ENCODE measurements around the gene STARD8. TPM values are rescaled to one million over a fixed set of nuclear protein-coding genes. Genes with fewer than 3 reads are reported as not detected.

The STARD8 gene
- total RNA-seq, 1 donor from 2014 or later = 0.11 TPM

GRCh38 chrX:68681443-68681941, 34.0 kb downstream of the STARD8 start:
- DNase-seq (no peak), ATAC-seq (ENCODE audit: low read depth) (no peak)
- no peak for TF ChIP-seq CTCF (IDR thresholded peaks at IDR 0.05)
- ChIA-PET CTCF (no interaction called here), POLR2A (interaction anchor here (0.6 kb wide), 1 partner anchor 480 kb away, joined by 3 read pairs; no protein-coding TSS in a partner anchor)
- H3K9me3 Mint-ChIP-seq = no peaks in the 10 kb centered on the region
- no peak overlapping the region for H3K27ac Mint-ChIP-seq
- H3K27me3 Mint-ChIP-seq = no peaks in the 10 kb centered on the region
- H3K4me3 Mint-ChIP-seq = no peak overlapping the region
- H3K4me1 Mint-ChIP-seq = peaks cover 6% of the 10 kb centered on the region
- intact Hi-C loops (cut with micrococcal nuclease) = no loop called here
- no peaks in the 10 kb centered on the region for H3K36me3 Mint-ChIP-seq (ENCODE audit: low read depth)

- no peak for TF ChIP-seq CTCF (IDR thresholded peaks at IDR 0.05)
- Mint-ChIP-seq H3K27ac (no peak overlapping the region), H3K27me3 (peaks cover 3% of the 10 kb centered on the region), H3K4me3 (no peak overlapping the region), H3K36me3 (ENCODE audit: low read depth) (no peaks in the 10 kb centered on the region), H3K9me3 (no peaks in the 10 kb centered on the region), H3K4me1 (peaks cover 10% of the 10 kb centered on the region)
- POLR2A ChIA-PET = no interaction called here
- intact Hi-C loops (cut with micrococcal nuclease) = no loop called here
- ATAC-seq (ENCODE audit: low read depth) = no peak
- CTCF ChIA-PET = no interaction called here
- DNase-seq = no peak
Measured at GRCh38 chrX:68682790-68683189, 35.3 kb downstream of the STARD8 start.

GRCh38 chrX:68683580-68683979, 36.1 kb downstream of the STARD8 start:
- ATAC-seq (ENCODE audit: low read depth) = no peak
- H3K27ac Mint-ChIP-seq = no peak overlapping the region
- no peak overlapping the region for H3K4me3 Mint-ChIP-seq
- no peak for DNase-seq
- POLR2A ChIA-PET = no interaction called here
- intact Hi-C loops (cut with micrococcal nuclease) = no loop called here
- no peaks in the 10 kb centered on the region for H3K36me3 Mint-ChIP-seq (ENCODE audit: low read depth)
- CTCF ChIA-PET = no interaction called here
- peaks cover 3% of the 10 kb centered on the region for H3K27me3 Mint-ChIP-seq
- H3K9me3 Mint-ChIP-seq = no peaks in the 10 kb centered on the region
- no peak for TF ChIP-seq CTCF (IDR thresholded peaks at IDR 0.05)
- H3K4me1 Mint-ChIP-seq = peaks cover 10% of the 10 kb centered on the region

- ATAC-seq (ENCODE audit: low read depth) (no peak), DNase-seq (no peak)
- TF ChIP-seq CTCF (IDR thresholded peaks at IDR 0.05) = no peak
- no peaks in the 10 kb centered on the region for H3K36me3 Mint-ChIP-seq (ENCODE audit: low read depth)
- intact Hi-C loops (cut with micrococcal nuclease) = no loop called here
- no peak overlapping the region for H3K27ac Mint-ChIP-seq
- H3K4me1 Mint-ChIP-seq = peaks cover 10% of the 10 kb centered on the region
- no peaks in the 10 kb centered on the region for H3K9me3 Mint-ChIP-seq
- POLR2A ChIA-PET = no interaction called here
- CTCF ChIA-PET = no interaction called here
- H3K27me3 Mint-ChIP-seq = peaks cover 3% of the 10 kb centered on the region
- H3K4me3 Mint-ChIP-seq = no peak overlapping the region
Measured at GRCh38 chrX:68684291-68684918, 36.9 kb downstream of the STARD8 start.

- peaks cover 3% of the 10 kb centered on the region for H3K27me3 Mint-ChIP-seq
- H3K9me3 Mint-ChIP-seq = no peaks in the 10 kb centered on the region
- POLR2A ChIA-PET = no interaction called here
- peaks cover 10% of the 10 kb centered on the region for H3K4me1 Mint-ChIP-seq
- H3K36me3 Mint-ChIP-seq (ENCODE audit: low read depth) = no peaks in the 10 kb centered on the region
- no peak overlapping the region for H3K27ac Mint-ChIP-seq
- CTCF ChIA-PET = no interaction called here
- no peak overlapping the region for H3K4me3 Mint-ChIP-seq
- TF ChIP-seq CTCF (IDR thresholded peaks at IDR 0.05) = no peak
- DNase-seq (no peak), ATAC-seq (ENCODE audit: low read depth) (no peak)
- intact Hi-C loops (cut with micrococcal nuclease) = no loop called here
Measured at GRCh38 chrX:68684919-68685304, 37.4 kb downstream of the STARD8 start.

All from activated B cell treated with CpG ODN at 0.5 μM for 24 hours (primary cell).